Measurements from ENCODE around the gene IL1RAPL2. TPM values are rescaled to one million over a fixed set of nuclear protein-coding genes. Genes with fewer than 3 reads are reported as not detected.

IL1RAPL2 gene
- total and polyA plus RNA-seq, 10 of the 15 experiments (the other 5 are each of a cell fraction or from before 2014, with no cell fraction given) = 0.19 TPM; not detected in 9

DNA sequence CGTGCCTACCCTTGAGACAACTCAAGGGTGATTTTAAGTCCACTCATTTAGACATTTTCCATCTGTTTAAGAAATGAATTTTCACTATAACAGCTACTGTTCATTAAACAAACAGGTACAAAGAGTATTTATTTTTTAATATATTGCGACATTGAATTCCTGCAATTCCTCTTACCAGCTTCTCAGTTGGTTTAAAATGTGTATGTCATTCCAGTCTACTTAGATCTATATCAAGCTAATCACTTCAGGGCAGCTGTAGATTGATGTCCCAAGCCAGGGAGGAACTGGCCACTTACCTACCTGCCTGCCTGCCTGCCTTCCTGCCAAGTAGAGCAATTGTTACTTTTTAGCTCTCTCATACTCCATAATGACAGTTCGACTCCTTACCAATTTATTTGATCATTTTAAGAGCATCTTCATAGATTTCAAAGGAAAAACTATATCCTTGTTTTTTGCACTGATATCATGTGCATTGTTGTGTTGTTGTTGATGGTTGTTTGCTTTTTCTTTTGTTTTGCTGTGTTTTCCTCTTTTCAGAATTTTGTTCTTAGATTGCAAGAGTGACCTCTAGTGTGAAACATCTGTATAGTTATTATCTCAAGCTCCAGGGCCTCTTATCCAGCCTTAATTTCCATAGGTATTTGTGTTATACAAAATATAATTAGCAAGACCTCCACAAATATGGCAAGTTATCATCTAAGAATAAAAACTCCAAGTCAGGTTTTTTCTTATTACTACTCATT lies 1135.5 kb downstream of the IL1RAPL2 start:
- H3K4me3 ChIP-seq = no peak overlapping the region
- H2AFZ ChIP-seq (ENCODE audit: control insufficient read depth, low read depth, low read length) = no peak overlapping the region
- no peaks in the 10 kb centered on the region for H3K79me2 ChIP-seq (ENCODE audit: control insufficient read depth, insufficient read depth, low read length)
- BruUV-seq (replicated peaks) = no TSS peak
- ChIA-PET SMC1A (ENCODE audit: uncharacterized antibody, unreplicated experiment) (no interaction called here), CTCF (interaction anchor here (0.7 to 1.0 kb wide), 2 partner anchors 127 to 511 kb away, joined by 3 read pairs; no protein-coding TSS in a partner anchor), RAD21 (ENCODE audit: unreplicated experiment) (no interaction called here), POLR2A (no interaction called here)
- H3K27me3 ChIP-seq (replicated peaks in 1 of 2; ENCODE audit: control insufficient read depth in 2 of 2, insufficient read depth in 2 of 2, low read length in 1 of 2) = no peaks in the 10 kb centered on the region
- DNase-seq (ENCODE audit: low read depth, low spot score) (no peak), FAIRE-seq (no peak), ATAC-seq (no peak)
- no peaks in the 10 kb centered on the region for H4K20me1 ChIP-seq (ENCODE audit: control insufficient read depth, insufficient read depth)
- H3K36me3 ChIP-seq (ENCODE audit: control insufficient read depth in 2 of 2, insufficient read depth in 2 of 2, low read length in 1 of 2) = no peaks in the 10 kb centered on the region
- H3K9me3 ChIP-seq (replicated peaks; ENCODE audit: control insufficient read depth, insufficient read depth, low read length) = no peaks in the 10 kb centered on the region
- no peak overlapping the region for H3K4me2 ChIP-seq (ENCODE audit: control insufficient read depth, insufficient read depth)
- H3K27ac ChIP-seq (ENCODE audit: control insufficient read depth, insufficient read depth) = no peak overlapping the region
- no peak overlapping the region for H3K9ac ChIP-seq (ENCODE audit: control insufficient read depth, insufficient read depth, low read length)
- intact Hi-C loops (cut with micrococcal nuclease; ENCODE audit: unreplicated experiment) = no loop called here
- in situ Hi-C loops (cut with MboI) = no loop called here
- WGBS (ENCODE audit: insufficient coverage, insufficient replicate concordance, low lambda C conversion rate, missing lambda C conversion rate) = 29% methylated on average over 3 of the region's 3 CpGs
- no peaks in the 10 kb centered on the region for H3K4me1 ChIP-seq (ENCODE audit: control insufficient read depth, insufficient read depth, low read length)
- TF ChIP-seq, protein P1, sequence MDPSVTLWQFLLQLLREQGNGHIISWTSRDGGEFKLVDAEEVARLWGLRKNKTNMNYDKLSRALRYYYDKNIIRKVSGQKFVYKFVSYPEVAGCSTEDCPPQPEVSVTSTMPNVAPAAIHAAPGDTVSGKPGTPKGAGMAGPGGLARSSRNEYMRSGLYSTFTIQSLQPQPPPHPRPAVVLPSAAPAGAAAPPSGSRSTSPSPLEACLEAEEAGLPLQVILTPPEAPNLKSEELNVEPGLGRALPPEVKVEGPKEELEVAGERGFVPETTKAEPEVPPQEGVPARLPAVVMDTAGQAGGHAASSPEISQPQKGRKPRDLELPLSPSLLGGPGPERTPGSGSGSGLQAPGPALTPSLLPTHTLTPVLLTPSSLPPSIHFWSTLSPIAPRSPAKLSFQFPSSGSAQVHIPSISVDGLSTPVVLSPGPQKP (IDR thresholded peaks at IDR 0.05; ENCODE audit: low read depth, low read length) = no peak
- TF ChIP-seq, protein P2, sequence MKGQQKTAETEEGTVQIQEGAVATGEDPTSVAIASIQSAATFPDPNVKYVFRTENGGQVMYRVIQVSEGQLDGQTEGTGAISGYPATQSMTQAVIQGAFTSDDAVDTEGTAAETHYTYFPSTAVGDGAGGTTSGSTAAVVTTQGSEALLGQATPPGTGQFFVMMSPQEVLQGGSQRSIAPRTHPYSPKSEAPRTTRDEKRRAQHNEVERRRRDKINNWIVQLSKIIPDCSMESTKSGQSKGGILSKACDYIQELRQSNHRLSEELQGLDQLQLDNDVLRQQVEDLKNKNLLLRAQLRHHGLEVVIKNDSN (IDR thresholded peaks at IDR 0.05; ENCODE audit: borderline replicate concordance, extremely low read length, insufficient read depth, low read depth, low read length) = no peak
- no peak for TF ChIP-seq CREM (IDR thresholded peaks at IDR 0.05; ENCODE audit: low read depth)
- TF ChIP-seq RB1 (IDR thresholded peaks at IDR 0.05; ENCODE audit: borderline replicate concordance) = no peak
- no peak for TF ChIP-seq RCOR1 (conservative IDR thresholded peaks at IDR 0.05; ENCODE audit: low read depth, low read length)
- TF ChIP-seq ETV6 (conservative IDR thresholded peaks at IDR 0.05 in 1 of 2, IDR thresholded peaks at IDR 0.05 in 1 of 2; ENCODE audit: borderline replicate concordance in 1 of 2, low read depth in 1 of 2) = no peak
- TF ChIP-seq, protein P3, sequence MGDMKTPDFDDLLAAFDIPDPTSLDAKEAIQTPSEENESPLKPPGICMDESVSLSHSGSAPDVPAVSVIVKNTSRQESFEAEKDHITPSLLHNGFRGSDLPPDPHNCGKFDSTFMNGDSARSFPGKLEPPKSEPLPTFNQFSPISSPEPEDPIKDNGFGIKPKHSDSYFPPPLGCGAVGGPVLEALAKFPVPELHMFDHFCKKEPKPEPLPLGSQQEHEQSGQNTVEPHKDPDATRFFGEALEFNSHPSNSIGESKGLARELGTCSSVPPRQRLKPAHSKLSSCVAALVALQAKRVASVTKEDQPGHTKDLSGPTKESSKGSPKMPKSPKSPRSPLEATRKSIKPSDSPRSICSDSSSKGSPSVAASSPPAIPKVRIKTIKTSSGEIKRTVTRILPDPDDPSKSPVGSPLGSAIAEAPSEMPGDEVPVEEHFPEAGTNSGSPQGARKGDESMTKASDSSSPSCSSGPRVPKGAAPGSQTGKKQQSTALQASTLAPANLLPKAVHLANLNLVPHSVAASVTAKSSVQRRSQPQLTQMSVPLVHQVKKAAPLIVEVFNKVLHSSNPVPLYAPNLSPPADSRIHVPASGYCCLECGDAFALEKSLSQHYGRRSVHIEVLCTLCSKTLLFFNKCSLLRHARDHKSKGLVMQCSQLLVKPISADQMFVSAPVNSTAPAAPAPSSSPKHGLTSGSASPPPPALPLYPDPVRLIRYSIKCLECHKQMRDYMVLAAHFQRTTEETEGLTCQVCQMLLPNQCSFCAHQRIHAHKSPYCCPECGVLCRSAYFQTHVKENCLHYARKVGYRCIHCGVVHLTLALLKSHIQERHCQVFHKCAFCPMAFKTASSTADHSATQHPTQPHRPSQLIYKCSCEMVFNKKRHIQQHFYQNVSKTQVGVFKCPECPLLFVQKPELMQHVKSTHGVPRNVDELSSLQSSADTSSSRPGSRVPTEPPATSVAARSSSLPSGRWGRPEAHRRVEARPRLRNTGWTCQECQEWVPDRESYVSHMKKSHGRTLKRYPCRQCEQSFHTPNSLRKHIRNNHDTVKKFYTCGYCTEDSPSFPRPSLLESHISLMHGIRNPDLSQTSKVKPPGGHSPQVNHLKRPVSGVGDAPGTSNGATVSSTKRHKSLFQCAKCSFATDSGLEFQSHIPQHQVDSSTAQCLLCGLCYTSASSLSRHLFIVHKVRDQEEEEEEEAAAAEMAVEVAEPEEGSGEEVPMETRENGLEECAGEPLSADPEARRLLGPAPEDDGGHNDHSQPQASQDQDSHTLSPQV (IDR thresholded peaks at IDR 0.05) = no peak
- TF ChIP-seq, protein P4, sequence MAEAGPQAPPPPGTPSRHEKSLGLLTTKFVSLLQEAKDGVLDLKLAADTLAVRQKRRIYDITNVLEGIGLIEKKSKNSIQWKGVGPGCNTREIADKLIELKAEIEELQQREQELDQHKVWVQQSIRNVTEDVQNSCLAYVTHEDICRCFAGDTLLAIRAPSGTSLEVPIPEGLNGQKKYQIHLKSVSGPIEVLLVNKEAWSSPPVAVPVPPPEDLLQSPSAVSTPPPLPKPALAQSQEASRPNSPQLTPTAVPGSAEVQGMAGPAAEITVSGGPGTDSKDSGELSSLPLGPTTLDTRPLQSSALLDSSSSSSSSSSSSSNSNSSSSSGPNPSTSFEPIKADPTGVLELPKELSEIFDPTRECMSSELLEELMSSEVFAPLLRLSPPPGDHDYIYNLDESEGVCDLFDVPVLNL (IDR thresholded peaks at IDR 0.05; ENCODE audit: low read depth, low read length) = no peak
- no peak for TF ChIP-seq POLR2AphosphoS2 (IDR thresholded peaks at IDR 0.05; ENCODE audit: low read depth, low read length)
- TF ChIP-seq TCF12 (IDR thresholded peaks at IDR 0.05; ENCODE audit: low read depth, low read length) = no peak
- TF ChIP-seq, protein P5, sequence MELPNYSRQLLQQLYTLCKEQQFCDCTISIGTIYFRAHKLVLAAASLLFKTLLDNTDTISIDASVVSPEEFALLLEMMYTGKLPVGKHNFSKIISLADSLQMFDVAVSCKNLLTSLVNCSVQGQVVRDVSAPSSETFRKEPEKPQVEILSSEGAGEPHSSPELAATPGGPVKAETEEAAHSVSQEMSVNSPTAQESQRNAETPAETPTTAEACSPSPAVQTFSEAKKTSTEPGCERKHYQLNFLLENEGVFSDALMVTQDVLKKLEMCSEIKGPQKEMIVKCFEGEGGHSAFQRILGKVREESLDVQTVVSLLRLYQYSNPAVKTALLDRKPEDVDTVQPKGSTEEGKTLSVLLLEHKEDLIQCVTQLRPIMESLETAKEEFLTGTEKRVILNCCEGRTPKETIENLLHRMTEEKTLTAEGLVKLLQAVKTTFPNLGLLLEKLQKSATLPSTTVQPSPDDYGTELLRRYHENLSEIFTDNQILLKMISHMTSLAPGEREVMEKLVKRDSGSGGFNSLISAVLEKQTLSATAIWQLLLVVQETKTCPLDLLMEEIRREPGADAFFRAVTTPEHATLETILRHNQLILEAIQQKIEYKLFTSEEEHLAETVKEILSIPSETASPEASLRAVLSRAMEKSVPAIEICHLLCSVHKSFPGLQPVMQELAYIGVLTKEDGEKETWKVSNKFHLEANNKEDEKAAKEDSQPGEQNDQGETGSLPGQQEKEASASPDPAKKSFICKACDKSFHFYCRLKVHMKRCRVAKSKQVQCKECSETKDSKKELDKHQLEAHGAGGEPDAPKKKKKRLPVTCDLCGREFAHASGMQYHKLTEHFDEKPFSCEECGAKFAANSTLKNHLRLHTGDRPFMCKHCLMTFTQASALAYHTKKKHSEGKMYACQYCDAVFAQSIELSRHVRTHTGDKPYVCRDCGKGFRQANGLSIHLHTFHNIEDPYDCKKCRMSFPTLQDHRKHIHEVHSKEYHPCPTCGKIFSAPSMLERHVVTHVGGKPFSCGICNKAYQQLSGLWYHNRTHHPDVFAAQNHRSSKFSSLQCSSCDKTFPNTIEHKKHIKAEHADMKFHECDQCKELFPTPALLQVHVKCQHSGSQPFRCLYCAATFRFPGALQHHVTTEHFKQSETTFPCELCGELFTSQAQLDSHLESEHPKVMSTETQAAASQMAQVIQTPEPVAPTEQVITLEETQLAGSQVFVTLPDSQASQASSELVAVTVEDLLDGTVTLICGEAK (IDR thresholded peaks at IDR 0.05; ENCODE audit: borderline replicate concordance) = no peak
